GM19372 (cell line): ENCODE measurements around the gene PRKCE.

Source experiments
- ATAC-seq: cut with Tn5 transposase; IDR thresholded peaks from one replicate; pipeline ENCODE4 v1.9.1; 2021; ENCODE audit warnings: mild to moderate bottlenecking, low read depth, moderate library complexity; ENCODE audit not compliant: unreplicated experiment

PRKCE gene

DNA sequence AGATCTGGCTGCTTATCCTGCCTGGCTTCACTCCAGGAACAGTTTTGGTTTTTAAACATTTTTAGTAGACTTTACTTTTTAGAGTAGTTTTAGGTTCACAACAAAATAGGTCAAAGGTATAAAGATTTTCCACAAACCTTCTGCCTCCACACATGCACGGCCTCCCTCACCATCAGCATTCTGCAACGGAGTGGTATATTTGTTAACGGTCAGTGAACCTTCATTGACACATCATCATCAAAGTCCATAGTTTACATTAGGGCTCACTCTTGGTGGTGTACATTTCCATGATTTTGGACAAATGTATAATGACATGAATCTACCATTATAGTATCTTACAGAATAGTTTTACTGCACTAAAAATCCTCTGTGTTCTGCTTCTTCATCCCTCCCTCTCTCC lies 342.6 kb downstream of the PRKCE start:
- ATAC-seq, result no peak

DNA sequence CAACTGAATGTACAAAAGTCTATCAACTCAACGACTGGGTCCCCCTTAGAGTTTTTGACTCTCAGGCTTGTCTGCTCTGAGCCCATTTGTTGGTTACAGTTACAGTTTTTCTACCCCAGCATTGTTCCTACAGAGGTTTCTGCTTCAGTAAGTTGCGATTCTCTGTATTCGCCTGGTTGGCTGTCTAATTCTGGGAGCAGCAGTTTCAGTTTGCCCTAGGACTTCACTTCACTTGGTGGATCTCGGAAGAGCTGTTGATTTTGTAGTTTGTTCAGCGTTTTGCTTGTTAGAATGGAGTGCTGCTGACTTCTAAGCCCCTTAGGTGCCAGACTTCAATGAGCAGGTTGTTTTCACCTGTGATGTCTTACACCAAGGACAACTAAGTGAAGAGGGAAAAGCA lies 349.2 kb downstream of the PRKCE start:
- no peak for ATAC-seq

DNA sequence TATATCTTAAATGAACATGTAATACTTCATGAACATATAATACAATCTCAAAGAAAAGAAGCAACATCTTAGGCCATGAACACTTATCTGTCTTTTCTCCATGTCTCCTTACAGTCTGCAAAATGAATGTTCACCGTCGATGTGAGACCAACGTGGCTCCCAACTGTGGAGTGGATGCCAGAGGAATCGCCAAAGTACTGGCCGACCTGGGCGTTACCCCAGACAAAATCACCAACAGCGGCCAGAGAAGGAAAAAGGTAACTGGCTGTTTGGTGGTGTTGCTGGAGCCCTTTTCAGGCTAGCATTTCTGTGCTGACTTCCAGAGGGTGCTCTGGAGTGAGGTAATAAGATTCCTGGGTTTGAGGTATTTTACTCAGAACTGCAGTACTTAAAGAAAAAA lies 349.8 kb downstream of the PRKCE start:
- ATAC-seq, result no peak

DNA sequence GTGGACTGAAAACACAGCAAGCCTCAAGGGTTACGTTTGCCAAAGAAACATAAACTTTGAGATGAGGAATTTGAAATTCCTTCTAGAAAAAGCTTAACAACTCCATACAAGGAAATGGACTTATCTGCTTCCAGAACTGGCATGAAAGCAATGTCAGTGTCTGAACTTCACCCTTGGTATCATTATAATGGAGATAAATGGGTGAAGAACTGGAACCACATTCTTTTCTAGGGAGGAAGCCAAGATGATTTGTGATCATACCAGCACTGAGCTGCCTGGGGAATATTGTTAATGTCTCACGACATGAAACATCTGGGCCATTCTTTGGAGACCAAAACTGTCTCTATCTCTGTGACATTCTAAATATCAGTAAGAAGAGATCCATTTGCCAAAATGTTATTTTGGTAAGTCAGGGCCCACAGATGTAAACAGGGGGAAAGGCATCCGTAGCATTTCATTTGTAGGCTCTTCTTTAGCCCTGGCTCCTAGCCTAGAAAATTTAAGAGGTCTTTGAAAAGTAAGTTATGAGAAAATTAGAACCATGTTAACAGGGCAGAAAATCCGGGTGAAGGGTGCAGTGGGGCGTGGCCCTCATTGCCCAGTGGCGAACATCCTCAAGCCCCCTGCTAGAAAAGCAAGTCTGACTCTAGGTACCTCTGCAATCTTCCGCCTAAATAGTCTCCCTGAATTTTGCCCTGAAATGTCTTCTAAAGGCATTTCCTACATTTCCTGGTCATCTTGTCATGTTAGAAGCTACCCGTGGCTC lies 350.4 kb downstream of the PRKCE start:
- no peak for ATAC-seq

DNA sequence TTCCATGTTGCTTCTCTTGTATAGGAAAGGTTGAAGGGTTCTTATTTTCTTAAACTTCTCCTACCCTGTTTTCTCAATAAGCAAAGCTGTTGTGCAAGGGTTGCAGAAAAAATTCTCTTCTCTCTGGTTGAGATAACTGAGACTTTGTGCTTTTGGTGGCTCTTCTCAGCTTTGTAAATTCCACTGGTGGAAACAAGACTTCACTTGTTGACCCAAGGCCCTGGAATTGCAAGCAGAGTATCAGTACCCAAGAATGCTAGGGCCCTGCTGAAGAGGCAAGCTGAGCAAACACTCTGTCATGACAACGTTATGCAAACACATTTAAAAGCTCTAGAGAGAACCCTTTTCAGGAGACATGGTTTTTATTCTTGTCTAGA lies 351.0 kb downstream of the PRKCE start:
- ATAC-seq, result no peak

DNA sequence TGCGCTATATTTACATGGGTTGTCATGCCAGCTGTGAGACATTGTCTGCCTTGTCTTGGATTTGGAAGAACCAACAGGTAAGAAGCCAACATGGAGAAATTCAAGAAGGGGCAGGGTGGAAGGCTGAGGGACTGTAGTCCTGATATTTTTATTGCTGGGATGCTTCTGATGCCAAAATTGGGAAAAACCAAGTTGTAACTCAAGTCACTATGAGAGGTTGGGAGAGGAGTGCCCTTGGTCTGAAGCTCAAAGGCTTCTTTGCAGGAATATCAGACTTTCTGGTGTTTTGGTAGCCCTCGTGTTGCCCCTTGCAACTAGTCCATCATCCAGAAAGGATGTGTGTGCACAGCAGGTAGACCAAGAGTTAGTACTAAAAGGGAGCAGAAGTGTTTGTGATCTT lies 351.5 kb downstream of the PRKCE start:
- ATAC-seq, result no peak

DNA sequence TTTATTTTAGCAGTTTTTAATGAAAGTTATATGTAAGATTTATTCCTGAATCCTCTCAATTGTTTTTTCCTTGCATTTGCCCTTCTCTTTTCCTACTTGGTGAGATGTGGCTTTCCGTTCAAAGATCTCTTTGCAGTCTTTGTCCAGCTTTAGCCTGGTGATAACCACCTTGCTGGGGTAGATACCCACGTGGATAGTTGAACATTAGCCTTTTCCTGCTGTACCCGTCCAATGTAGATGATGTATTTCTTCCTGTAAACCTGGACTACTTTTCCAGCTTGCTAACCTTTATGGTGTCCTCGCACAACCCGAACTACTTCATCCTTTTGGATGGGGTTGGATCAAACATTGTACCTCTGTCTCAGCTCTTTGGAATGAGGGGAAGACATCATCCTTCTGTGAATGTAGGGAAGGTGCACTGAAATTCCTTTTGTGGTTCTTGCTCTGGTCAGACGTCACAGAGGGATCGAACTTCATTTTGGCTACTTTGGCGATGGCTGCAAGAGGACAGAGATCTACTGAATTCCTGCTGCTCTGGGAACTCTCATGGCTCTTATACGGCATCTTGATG lies 352.5 kb downstream of the PRKCE start:
- ATAC-seq, result no peak

DNA sequence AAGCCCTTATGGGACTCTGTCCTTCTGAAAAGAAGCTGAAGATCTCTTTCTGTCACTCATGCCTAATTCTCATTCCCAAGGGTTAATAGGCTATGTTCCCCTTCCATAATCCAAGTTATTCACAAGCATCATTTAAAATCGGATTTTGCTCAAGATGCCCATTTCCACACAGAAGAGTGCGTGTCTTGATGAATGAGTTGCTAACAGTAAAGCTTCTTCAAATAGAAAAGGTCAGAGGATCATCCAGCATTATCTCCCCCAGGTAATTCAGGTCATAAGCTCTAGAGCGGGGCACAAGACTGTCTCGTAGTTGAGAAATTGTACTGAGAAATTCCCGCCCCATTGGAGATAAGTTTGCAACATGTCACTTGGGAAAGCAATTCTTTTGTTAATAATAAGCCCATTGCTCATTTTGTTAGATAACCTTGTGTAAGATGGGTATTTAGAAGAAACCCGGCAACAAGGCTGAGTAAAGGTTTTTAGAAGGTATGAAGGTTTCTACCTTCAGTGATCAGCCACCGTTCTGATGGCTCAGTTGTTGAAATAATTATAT lies 355.1 kb downstream of the PRKCE start:
- no peak for ATAC-seq

DNA sequence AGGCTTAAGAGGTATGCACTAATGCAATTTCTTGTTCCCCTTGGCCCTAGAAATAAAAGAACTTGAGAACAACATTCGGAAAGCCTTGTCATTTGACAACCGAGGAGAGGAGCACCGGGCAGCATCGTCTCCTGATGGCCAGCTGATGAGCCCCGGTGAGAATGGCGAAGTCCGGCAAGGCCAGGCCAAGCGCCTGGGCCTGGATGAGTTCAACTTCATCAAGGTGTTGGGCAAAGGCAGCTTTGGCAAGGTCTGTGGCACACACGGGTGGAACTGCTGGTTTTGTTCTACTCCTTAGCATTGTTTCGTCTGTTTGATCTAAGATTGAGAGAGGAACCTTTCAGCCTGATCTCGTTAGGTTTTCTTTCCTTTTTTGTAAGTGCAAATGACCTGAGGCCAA lies 355.9 kb downstream of the PRKCE start:
- no peak for ATAC-seq

DNA sequence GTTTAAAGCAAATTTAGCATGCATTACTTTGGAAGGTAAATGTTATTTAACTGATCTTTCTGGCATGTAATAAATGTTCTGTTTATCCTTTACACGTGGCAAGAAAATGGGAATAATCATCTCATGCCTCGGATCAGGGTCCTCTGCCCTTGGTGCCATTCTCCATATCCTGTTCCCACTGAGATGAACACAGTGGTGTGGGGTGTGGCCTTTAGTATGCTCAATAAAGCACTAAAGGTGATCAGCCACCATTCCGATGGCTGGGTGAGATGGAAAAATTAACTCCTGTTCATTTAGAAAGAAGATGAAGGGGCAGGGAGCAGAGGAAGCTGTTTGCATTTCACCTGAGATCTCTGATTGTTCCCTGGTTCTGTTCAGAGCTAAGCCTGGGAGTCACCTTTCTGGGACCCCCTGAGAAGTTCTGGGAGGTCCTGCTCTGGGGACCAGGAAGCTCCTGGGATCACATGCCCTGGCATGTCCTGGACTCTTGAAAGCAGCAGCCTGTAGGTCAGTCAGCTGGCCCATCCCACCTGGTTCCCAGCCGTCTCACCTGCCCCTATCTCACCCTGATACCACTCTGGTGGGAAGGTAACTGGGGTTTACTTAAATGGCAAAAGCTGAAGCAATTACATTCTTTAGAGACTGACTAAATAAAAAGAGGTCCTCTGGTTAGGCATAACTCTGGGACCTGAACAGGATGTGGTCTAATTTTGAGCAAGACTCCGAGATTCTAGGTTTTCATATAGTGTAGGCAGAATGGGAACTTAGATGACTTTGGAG lies 356.8 kb downstream of the PRKCE start:
- no peak for ATAC-seq

DNA sequence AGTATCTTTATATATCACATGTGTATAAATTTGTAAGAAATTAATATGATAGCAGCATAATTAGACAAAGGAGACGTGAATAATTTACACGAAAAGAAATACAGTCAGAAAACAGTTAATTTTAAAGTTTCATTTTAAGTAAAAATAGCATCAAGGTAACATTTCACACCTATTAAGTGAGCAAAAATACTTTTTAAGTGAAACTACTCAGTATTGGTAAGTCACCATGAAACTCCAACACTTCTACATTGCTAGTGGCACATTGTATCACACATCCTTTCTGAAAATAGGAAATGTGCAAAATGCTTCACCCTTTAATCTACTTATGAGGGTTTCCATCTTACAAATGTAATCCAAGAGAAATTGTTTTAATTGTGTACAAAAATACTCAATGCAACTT lies 357.8 kb downstream of the PRKCE start:
- ATAC-seq, result no peak

DNA sequence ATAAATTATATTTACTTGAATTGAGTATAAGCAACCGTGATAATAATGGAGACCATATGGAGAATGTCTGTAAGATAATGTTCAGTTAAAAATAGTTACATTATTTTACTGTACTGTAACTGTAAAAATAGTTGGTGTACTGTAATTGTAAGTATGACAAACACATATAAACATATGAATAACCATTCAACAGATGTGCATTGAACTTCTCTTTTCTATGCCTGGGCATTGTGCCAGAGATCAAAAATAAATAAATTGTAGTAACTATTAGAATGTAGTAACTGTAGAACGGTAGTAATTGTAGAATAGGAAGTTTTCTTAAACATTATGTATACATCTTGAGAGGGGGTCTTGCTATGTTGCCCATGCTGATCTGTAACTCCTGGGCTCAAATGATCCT lies 358.3 kb downstream of the PRKCE start:
- no peak for ATAC-seq

DNA sequence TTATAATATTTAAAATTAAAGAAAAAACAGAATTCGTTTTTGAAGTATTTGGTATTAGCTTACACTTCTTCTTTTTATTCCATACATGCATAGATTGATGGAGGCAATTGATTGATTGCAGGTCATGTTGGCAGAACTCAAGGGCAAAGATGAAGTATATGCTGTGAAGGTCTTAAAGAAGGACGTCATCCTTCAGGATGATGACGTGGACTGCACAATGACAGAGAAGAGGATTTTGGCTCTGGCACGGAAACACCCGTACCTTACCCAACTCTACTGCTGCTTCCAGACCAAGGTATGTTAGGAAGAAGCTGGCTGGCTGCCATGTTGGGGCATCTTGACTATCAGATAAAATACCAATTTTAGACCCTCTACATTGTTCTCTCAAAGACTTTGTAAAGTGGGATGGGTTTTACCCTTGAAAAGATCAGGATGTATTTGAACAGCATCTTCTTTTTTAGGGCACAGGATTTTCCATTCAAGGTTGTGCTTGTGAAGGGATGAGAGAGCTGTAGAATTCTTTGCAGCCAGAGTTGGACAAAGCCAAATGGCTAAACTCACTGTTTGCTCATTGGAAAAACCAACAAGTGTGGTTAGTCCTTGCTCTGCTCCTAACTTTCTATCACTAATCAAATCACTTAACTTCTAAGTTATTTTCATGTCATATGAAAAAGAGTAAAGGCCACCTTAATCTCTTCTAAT lies 358.9 kb downstream of the PRKCE start:
- ATAC-seq, result no peak

DNA sequence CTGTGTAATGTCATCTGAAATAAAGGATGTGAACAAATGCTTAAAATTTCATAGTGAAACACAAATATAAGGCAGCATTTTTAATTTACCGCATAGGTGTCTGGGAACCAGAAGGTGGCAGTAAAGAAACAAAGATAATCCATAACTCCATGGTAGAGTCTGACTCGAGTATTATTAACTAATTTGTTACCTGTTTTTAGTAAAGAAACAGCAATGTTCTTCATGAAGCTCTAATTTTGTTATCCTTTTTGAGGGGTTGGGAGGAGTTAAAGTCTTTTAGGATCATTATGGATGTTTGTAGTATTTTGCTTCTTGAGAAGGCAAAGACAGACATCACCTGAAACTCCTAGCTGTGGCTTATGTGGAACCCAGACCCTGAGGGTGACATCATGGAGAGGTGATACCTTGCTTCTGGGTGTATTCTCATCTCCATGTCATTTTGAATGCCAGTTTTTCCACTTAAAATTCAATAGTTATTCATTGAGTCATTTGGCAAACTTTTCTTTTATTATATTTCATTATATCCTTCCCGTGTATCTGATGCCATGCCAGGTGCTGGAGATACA lies 359.5 kb downstream of the PRKCE start:
- no peak for ATAC-seq

DNA sequence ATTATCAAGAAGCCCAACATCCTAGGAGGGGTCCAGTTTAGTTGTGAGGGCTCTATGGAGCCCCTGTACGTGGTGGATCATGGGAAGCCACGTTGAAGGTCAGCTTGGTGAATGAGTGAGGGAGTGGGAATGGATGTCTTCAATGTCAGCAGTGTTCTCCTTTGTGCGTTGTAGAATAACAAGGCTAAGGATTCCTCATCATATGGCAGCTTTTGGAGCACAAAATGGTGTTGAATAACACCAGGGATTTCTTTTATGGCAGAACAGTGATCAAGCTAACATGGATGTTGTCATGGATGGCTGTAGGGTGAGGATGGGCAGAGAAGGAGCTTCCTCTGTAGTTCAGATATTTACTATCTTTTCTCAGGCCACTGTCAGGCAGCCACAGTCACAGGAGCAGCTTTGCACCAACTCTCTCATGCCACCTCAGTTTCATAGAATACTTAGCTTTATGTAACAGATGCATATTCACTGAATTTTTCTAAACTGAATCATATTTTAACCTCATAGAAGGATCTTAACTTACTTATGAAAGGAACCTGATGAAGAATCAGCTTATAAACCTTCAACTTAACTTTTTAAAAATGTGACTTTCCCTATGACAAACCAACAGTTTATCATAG lies 361.3 kb downstream of the PRKCE start:
- ATAC-seq, result no peak

DNA sequence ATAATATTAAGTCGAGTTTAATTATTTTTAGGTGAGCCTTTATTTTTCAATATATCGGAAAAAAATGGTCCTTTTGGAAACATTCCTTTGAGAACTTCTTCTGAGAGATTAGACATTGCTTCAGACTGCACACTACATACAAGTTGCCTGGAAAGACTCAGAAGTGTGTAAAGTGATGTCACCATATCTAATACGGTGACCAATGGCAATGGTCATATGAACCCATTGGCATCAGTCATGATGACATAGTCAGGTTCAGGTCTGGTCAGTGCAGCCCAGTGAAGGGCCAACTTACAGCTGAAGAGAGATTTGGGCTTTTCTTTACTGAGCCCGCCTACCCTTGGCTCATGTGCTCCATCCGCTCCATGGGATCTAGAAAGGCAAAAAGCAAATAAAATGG lies 362.3 kb downstream of the PRKCE start:
- ATAC-seq, result no peak

DNA sequence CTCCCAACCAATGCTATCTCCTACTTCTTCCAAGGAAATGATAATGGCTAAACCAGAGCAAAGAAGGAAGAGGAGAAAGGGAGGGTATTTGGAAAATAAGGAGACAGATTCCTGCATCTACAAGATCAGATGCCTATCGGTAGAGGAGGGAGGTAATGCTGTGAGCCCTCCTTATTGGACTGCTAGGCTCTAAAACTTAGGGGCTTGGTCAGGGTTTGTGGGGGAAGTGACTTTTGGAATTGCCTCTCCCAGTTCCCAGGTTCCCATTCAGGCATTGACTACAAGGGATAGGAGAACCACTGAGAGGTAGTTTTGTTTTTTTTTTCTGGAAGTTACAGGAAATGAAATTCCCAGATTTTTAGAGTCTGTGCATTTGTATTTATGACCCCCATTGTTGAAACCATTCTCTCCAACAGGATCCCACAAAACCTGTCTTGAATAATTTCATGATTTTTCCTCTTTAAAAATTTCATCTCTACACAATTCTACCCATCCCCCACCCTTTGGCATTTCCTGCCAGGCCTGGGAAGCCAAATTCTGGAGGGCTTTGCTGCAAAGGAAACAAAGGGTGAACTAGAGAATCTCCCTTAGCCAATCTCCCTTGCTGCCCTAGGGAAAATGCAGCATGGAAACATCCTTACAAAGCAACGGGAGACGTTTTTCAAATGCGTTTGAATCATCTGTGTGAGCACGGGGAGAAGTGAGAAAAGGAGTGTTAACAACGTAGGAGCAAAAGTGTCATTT lies 363.6 kb downstream of the PRKCE start:
- no peak for ATAC-seq

DNA sequence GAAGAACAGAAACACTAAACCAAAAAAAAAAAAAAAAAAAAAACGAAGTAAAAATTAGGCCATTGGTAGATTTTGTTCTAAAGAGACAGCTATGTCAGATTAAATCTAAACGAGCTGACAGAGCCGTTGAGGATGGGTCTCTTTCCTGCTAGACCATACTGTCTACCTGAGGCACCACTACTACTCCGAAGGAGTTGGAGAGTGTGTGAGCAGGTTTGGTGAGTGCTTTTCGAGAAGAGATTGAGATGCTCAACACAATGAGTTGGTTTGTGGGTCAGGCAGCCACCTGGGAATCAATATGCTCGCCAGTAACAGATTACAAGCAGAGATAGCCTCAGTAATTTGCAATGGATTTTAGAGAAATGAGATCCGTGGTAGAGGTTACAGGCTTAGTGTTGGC lies 364.2 kb downstream of the PRKCE start:
- no peak for ATAC-seq

DNA sequence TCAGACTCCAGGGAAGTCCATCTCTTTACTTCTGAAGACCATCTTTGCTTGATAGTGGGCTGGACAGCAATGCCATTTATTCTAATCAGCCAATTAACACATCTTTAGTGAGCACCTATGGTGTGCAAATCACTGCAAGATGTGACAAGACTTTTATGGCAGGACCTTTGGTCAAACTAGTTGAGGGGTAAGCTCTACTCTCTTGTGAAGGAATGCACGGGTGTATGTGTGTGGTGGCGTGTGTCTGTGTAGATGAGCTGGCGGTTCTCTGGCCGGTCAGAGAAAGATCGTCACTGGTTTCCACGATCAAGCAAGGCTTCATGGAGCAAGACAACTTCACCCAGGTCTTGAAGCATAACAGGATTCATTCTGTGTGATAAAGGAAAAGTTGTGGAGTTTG lies 364.6 kb downstream of the PRKCE start:
- ATAC-seq, result no peak
